SH-SY5Y (cell line): Measurements from ENCODE around the gene PRKCB.

Experiments
- GATA2 ChIP-seq: IDR thresholded peaks from 2 replicates; pipeline ENCODE4 v1.6.1; 2011; ENCODE audit warnings: mild to moderate bottlenecking, low read depth, low read length
- GATA3 ChIP-seq: IDR thresholded peaks from 2 replicates; pipeline ENCODE4 v1.6.1; 2011; ENCODE audit warnings: low read depth, mild to moderate bottlenecking, low read length, moderate library complexity

DNA sequence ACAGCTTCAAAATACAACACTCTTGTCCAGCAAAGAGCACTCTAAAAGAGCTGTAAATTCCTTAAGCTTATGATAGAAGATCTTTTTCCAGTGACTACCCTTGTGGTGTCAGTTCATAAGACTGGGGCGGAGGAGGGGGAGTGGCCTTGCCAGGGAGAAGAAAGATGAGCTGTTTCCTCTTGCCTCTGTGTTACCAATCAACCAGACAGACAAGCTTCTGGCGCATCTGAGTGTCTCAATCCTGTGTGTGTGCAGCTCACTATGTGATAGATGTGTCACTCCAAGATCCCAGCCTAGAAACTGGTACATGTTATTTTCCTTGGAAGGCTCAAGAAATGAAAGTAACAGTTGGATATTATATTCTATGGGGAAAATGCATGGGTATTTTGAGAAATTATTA, 253.0 kb downstream of the PRKCB start:
- TF ChIP-seq GATA2: no peak
- no peak for TF ChIP-seq GATA3
